Measurements from ENCODE around the gene LUZP1. TPM values are rescaled to one million over a fixed set of nuclear protein-coding genes. Genes with fewer than 3 reads are reported as not detected.
A peak's percentile ranks its signal among the peaks of the same experiment; 100 is the strongest.

The LUZP1 gene
- total RNA-seq (2021) (42.0 to 43.4 TPM (median 42.7 TPM) in 3 replicates), Bru-seq, nascent RNA (percentile 82 among the genes with signal in this experiment)
- long read RNA-seq, experiment 1, full-length matches to known transcripts: 41 of 129 reads
- long read RNA-seq, experiment 1, partial matches to known transcripts: 33 of 129 reads
- long read RNA-seq, experiment 1, other reads (novel, unspliced or antisense): 55 of 129 reads
- long read RNA-seq, experiment 2, full-length matches to known transcripts: 5 of 56 reads
- long read RNA-seq, experiment 2, partial matches to known transcripts: 11 of 56 reads
- long read RNA-seq, experiment 2, other reads (novel, unspliced or antisense): 40 of 56 reads
- long read RNA-seq, experiment 3, partial matches to known transcripts: 4 of 11 reads
- long read RNA-seq, experiment 3, other reads (novel, unspliced or antisense): 4 of 11 reads

- Mint-ChIP-seq H3K27me3 (ENCODE audit: low read depth) (no peaks in the 10 kb centered on the region), H3K9me3 (no peaks in the 10 kb centered on the region), H3K36me3 (no peaks in the 10 kb centered on the region), H3K4me3 (peak within 1 kb of the TSS; percentile 98), H3K27ac (peak within 1 kb of the TSS; percentile 99), H3K4me1 (peaks cover 43% of the 10 kb centered on the region)
- DNase-seq (ENCODE audit: low spot score) (peak; percentile 88), ATAC-seq (peak; percentile 76)
- 0 out of 2 replicates have a peak, but pooled peaks have one; percentile 39 for TF ChIP-seq KAT7 (CRISPR knock-in tag; IDR thresholded peaks at IDR 0.05; ENCODE audit: borderline replicate concordance)
- TF ChIP-seq SP1 (CRISPR knock-in tag; conservative IDR thresholded peaks at IDR 0.05): peak; percentile 88
- peak; percentile 59; the same call in 1 of the 2 replicates for TF ChIP-seq FOXP4 (CRISPR knock-in tag; IDR thresholded peaks at IDR 0.05)
- TF ChIP-seq MLX (CRISPR knock-in tag; IDR thresholded peaks at IDR 0.05): no peak
- no peak for TF ChIP-seq ZNF532 (CRISPR knock-in tag; IDR thresholded peaks at IDR 0.05; ENCODE audit: borderline replicate concordance)
- TF ChIP-seq HMGA2 (CRISPR knock-in tag; IDR thresholded peaks at IDR 0.05): no peak
- TF ChIP-seq CREB1 (CRISPR knock-in tag; IDR thresholded peaks at IDR 0.05): no peak
- TF ChIP-seq E2F5 (CRISPR knock-in tag; IDR thresholded peaks at IDR 0.05): peak; percentile 82; the same call in 1 of the 2 replicates
- peak; percentile 60 for TF ChIP-seq PRDM15 (CRISPR knock-in tag; IDR thresholded peaks at IDR 0.05)
- no peak for TF ChIP-seq ZNF121 (CRISPR knock-in tag; IDR thresholded peaks at IDR 0.05)
- TF ChIP-seq TEAD1 (CRISPR knock-in tag; IDR thresholded peaks at IDR 0.05): peak; percentile 48; the same call in 1 of the 2 replicates
- 0 out of 2 replicates have a peak, but pooled peaks have one; percentile 36 for TF ChIP-seq NFE2L1 (CRISPR knock-in tag; IDR thresholded peaks at IDR 0.05)
- 0 out of 2 replicates have a peak, but pooled peaks have one; percentile 12 for TF ChIP-seq ELF4 (CRISPR knock-in tag; IDR thresholded peaks at IDR 0.05; ENCODE audit: low read depth)
- TF ChIP-seq ZBTB43 (CRISPR knock-in tag; IDR thresholded peaks at IDR 0.05): 0 out of 2 replicates have a peak, but pooled peaks have one; percentile 26
- TF ChIP-seq CREM (CRISPR knock-in tag; IDR thresholded peaks at IDR 0.05): peak; percentile 82; the same call in 1 of the 2 replicates
- peak; percentile 4; the same call in 1 of the 2 replicates for TF ChIP-seq ARID4B (CRISPR knock-in tag; IDR thresholded peaks at IDR 0.05; ENCODE audit: borderline replicate concordance)
- ChIA-PET CTCF (interaction anchor here (0.8 to 4.3 kb wide), 6 partner anchors 9 to 70 kb away, joined by 3 to 29 read pairs (median 4); no protein-coding TSS in a partner anchor), POLR2A (interaction anchor here (0.7 to 1.6 kb wide), 10 partner anchors 10 to 360 kb away, joined by 3 to 5 read pairs (median 4); no protein-coding TSS in a partner anchor)
Observed at GRCh38 chr1:23168445-23169194, at the start of gene LUZP1. Gene LUZP1 (minus strand): TSS chr1:23168856.
